ENCODE results near the gene USP5. TPM values are rescaled to one million over a fixed set of nuclear protein-coding genes. Genes with fewer than 3 reads are reported as not detected.
"Not testable (repeated sequence)": the region's sequence is repeated elsewhere in the genome, so short reads cannot be mapped to it uniquely, and the experiment has no call there.

Gene USP5
- total RNA-seq, 1 donor from 2014 or later, result 110 TPM

DNA sequence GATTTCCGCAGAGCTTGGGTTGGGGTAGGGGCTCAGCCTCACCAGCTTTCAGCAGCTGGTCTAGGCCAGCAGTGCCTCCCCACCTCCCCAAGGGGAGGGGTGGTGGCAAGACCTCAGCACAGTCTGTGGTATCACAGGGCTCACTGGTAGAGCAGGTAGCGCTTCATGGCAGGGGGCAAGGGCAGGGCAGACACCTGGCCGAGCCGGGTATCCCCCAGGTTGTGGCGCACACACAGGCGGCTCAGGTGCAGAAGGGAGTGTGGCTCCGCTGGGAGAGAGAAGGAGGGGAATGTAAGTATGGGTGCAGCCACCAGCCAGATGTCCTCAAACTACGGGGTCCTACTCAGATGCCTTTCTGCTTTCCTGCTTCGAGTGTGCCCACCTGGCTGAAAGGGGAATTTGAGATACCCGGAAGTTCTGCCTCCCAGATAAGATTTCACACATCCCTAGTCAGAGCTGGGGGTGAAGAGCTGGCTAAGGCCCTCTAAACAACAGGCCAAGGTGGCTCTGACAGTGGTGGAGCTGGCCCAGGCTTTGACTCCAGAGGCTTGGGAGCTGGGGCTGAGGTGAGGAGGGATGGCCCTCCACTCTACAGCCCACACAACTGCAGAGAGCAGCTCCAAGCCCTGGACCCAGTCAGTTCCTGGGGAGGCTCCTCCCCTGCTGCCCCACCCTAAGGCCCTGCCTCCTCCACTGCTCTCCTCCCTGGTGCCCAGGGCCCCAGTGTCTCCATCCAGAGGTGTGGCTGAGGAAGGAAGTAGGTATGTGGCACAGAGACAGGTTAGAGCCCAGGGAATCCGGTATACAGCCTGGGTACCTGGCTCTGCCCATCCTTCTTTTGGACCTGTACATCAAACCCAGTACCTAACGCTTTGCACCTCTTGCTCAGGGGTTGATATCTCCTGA, 19.4 kb downstream of the USP5 start:
- H3K4me3 Mint-ChIP-seq, result peak overlapping the region; percentile 88
- no peak for ATAC-seq (ENCODE audit: low read depth)

DNA sequence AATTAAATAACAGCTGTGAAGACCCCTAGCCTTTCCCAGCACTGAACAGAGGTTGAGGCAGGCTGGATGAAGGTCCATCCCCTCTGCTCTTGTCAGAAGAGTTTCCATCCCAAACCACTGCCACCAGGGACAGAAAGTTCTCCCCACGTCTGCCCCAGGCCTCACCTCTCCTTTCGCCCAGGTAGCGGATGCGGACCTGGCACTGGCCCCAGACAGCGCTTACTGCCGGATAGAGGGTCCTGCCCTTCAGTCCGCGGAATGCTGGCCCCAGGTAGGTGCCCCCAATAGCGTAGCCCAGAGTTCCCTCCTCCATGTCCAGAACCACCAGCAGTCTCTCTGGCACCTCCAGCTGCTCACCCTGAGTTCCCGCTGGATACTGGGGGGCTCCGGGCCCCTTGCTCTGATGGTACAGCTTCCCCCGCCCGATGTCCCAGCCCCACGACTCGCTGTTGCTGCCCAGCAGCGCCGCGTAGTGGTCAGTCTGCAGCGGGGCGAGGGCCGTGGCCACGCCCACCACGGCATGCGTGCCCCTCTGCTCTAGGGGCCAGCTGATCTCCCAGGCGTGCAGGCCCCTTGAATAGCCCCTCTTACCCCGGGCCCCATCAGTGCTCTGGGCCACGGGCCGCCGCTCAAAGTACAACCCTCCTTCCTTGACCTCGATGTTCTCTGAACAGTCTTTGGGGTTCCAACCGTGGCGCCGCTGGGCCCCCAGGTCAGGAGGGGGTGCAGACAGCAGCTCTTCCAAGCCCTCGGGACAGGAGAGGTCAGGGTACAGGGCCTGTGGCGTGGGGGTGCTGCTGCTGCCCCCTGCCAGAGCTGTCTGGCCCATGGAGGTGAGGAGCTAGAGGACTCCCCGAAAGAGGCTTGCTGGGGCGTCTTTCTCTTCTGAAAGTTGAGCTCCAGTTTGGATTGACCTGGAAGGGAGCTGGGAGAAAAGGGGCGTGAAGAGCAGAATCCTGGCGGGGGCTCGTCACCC, 20.4 kb downstream of the USP5 start:
- Mint-ChIP-seq H3K4me1 (peaks cover 42% of the 10 kb centered on the region), H3K4me3 (peak overlapping the region; percentile 88), H3K27me3 (no peaks in the 10 kb centered on the region), H3K36me3 (ENCODE audit: low read depth) (peaks cover 37% of the 10 kb centered on the region), H3K27ac (peak overlapping the region; percentile 85), H3K9me3 (no peaks in the 10 kb centered on the region)
- peak; percentile 89 for DNase-seq
- intact Hi-C loops (cut with micrococcal nuclease), result loop anchor here (1.0 kb wide), 13 partner anchors 19 to 317 kb away; partner anchors contain the start of genes C1RL, CHD4, EMG1 and ENO2
- POLR2A ChIA-PET, result interaction anchor here (0.5 to 11.1 kb wide), 40 partner anchors 9 to 380 kb away, joined by 3 to 190 read pairs (median 5); partner anchors contain the start of genes C12orf57, C1RL, CDCA3 and COPS7A
- CTCF ChIA-PET, result interaction anchor here (0.6 to 3.3 kb wide), 27 partner anchors 10 to 316 kb away, joined by 3 to 52 read pairs (median 5); partner anchors contain the start of genes C12orf57, C1RL, CDCA3 and LRRC23
- TF ChIP-seq CTCF (IDR thresholded peaks at IDR 0.05), result no peak
- peak; percentile 33 for ATAC-seq (ENCODE audit: low read depth)

More for the DNA sequence above, 19.4 kb downstream of the USP5 start:
- Mint-ChIP-seq H3K4me1 (peaks cover 52% of the 10 kb centered on the region), H3K36me3 (ENCODE audit: low read depth) (peaks cover 39% of the 10 kb centered on the region), H3K27ac (peak overlapping the region; percentile 25), H3K9me3 (no peaks in the 10 kb centered on the region), H3K27me3 (no peaks in the 10 kb centered on the region)
- no peak for DNase-seq
- TF ChIP-seq CTCF (IDR thresholded peaks at IDR 0.05), result no peak
- intact Hi-C loops (cut with micrococcal nuclease), result no loop called here
- CTCF ChIA-PET, result interaction anchor here (1.0 to 3.3 kb wide), 10 partner anchors 11 to 238 kb away, joined by 3 to 52 read pairs (median 12); partner anchors contain the start of genes C12orf57, C1RL, CDCA3 and LRRC23
- POLR2A ChIA-PET, result interaction anchor here (0.6 to 11.1 kb wide), 12 partner anchors 18 to 182 kb away, joined by 3 to 190 read pairs (median 18); partner anchors contain the start of genes C12orf57, CDCA3, ENO2 and LRRC23

DNA sequence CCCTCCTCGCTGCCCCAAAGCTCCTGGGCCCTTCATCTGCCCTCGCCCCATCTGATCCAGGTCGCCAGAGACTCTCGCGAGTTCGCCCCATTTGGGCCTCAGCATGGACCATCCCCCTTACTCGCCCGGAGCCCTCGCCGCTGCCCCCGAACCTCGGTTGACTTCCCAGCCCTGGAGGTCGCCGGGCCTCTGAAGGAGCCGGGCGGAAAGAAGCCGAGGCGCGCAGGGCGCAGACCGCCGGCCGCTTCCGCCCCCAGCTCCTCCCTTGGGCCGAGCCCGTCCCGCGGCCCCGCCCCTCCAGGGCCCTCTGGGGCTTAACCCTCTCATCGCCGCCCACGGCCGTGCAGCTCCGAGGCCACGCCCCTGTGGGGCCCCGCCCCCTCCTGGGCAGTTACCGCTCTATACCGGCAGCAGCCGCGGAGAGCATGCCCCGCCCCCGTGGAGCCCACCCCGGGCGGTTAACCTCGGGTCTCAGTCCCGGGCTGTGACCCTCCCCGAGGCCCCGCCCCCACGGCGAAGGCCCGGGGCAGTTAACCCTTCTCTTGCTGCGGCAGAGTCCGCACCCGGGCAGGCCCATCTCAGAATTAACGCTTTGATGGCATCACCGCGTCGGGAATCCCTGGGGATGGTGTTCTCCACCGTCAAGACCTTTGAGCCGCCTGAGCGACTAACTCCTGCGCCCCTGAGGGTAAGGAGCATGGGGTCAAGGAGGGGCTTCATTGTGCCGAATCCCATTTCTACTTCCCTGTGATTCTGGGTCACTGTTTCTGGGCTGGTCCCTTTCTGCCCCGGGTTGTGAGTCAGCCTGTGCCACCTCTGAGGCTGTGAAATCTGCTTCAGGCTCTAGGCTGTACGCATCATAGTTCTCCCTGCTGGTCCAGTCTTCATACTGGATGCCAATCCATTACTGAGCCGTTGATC, 21.4 kb downstream of the USP5 start, which contains the start of gene SPSB2:
TSS of gene SPSB2 (minus strand) at position 210 of the 921 bp plus-strand sequence. CDS start 402 bp downstream, outside the sequence.
- no peak for TF ChIP-seq CTCF (IDR thresholded peaks at IDR 0.05)
- DNase-seq (peak; percentile 100), ATAC-seq (ENCODE audit: low read depth) (peak; percentile 88)
- POLR2A ChIA-PET, result interaction anchor here (0.5 to 11.1 kb wide), 37 partner anchors 8 to 381 kb away, joined by 3 to 190 read pairs (median 5); partner anchors contain the start of genes C12orf57, C1RL, CDCA3 and COPS7A
- Mint-ChIP-seq H3K9me3 (no peaks in the 10 kb centered on the region), H3K4me3 (peak within 1 kb of the TSS; percentile 88), H3K36me3 (ENCODE audit: low read depth) (peaks cover 37% of the 10 kb centered on the region), H3K27ac (peak within 1 kb of the TSS; percentile 85), H3K27me3 (no peaks in the 10 kb centered on the region), H3K4me1 (peaks cover 37% of the 10 kb centered on the region)
- CTCF ChIA-PET, result interaction anchor here (0.6 to 3.3 kb wide), 25 partner anchors 9 to 315 kb away, joined by 3 to 52 read pairs (median 5); partner anchors contain the start of genes C12orf57, C1RL, CDCA3 and LRRC23
- intact Hi-C loops (cut with micrococcal nuclease), result loop anchor here (1.0 kb wide), 13 partner anchors 18 to 316 kb away; partner anchors contain the start of genes C1RL, CHD4, EMG1 and ENO2

DNA sequence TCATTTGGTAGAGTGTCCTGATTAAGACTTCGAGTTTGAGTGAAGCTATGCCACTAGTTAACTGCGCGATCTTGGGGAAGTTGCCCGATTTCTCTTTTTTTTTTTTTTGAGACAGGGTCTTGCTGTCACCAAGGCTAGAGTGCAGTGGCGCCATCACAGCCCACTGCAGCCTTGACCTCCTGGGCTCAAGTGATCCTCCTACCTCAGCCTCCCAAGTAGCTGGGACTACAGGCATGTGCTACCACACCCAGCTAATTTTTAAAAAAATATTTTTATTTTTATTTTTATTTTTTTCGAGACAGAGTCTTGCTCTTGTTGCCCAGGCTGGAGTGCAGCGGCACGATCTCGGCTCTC, 22.0 kb downstream of the USP5 start:
- POLR2A ChIA-PET, result interaction anchor here (0.7 to 11.1 kb wide), 9 partner anchors 18 to 238 kb away, joined by 3 to 190 read pairs (median 23); partner anchors contain the start of genes C12orf57, CDCA3, COPS7A and LPAR5
- intact Hi-C loops (cut with micrococcal nuclease), result not testable (repeated sequence)

GRCh38 chr12:6879824-6880223, 27.9 kb downstream of the USP5 start:
- H3K4me3 Mint-ChIP-seq; ATAC-seq (ENCODE audit: low read depth); intact Hi-C loops (cut with micrococcal nuclease); H3K9me3 Mint-ChIP-seq; CTCF ChIA-PET; H3K27me3 Mint-ChIP-seq; H3K36me3 Mint-ChIP-seq (ENCODE audit: low read depth); H3K4me1 Mint-ChIP-seq; H3K27ac Mint-ChIP-seq; DNase-seq: not testable (repeated sequence)
- POLR2A ChIA-PET, result interaction anchor here (0.6 to 0.8 kb wide), 2 partner anchors 82 to 252 kb away, joined by 3 to 5 read pairs; no protein-coding TSS in a partner anchor

More for the DNA sequence above, 22.0 kb downstream of the USP5 start:
- not testable (repeated sequence) for H3K9me3 Mint-ChIP-seq; DNase-seq; H3K27me3 Mint-ChIP-seq; ATAC-seq (ENCODE audit: low read depth)
- Mint-ChIP-seq H3K27ac (peak overlapping the region; percentile 80), H3K4me1 (peaks cover 30% of the 10 kb centered on the region), H3K36me3 (ENCODE audit: low read depth) (peaks cover 37% of the 10 kb centered on the region), H3K4me3 (peak overlapping the region; percentile 88)
- CTCF ChIA-PET, result interaction anchor here (1.1 to 3.3 kb wide), 4 partner anchors 22 to 120 kb away, joined by 3 to 22 read pairs (median 7); partner anchors contain the start of genes CDCA3 and USP5

All from activated B cell treated with CpG ODN at 0.5 μM for 24 hours (primary cell).